ENCODE results near the gene KDM2B.

The KDM2B gene

GRCh38 chr12:121560392-121561008 lies 20.3 kb downstream of the KDM2B start:
- DNase-seq: peak in 1 of 2 donors; percentile 51

GRCh38 chr12:121558956-121559355 lies 21.9 kb downstream of the KDM2B start:
- no peak for DNase-seq

- no peak for DNase-seq
Measured at GRCh38 chr12:121550974-121551634, 29.7 kb downstream of the KDM2B start.

- DNase-seq: no peak
Measured at GRCh38 chr12:121549075-121549474, 31.7 kb downstream of the KDM2B start.

GRCh38 chr12:121545480-121545879 lies 35.3 kb downstream of the KDM2B start:
- no peak for DNase-seq

- no peak for DNase-seq
Measured at GRCh38 chr12:121543786-121544185, 37.0 kb downstream of the KDM2B start.

GRCh38 chr12:121539908-121540307 lies 40.9 kb downstream of the KDM2B start:
- DNase-seq: no peak

GRCh38 chr12:121538699-121539061 lies 42.1 kb downstream of the KDM2B start:
- no peak for DNase-seq

- no peak for DNase-seq
Measured at GRCh38 chr12:121537814-121538698, 42.8 kb downstream of the KDM2B start.

- DNase-seq: peak in 1 of 2 donors; percentile 40
Measured at GRCh38 chr12:121536899-121537813, 43.7 kb downstream of the KDM2B start.

- no peak for DNase-seq
Measured at GRCh38 chr12:121536054-121536898, 44.5 kb downstream of the KDM2B start.

GRCh38 chr12:121535150-121536053 lies 45.4 kb downstream of the KDM2B start:
- DNase-seq: no peak

GRCh38 chr12:121534495-121535148 lies 46.2 kb downstream of the KDM2B start:
- DNase-seq: no peak

- no peak for DNase-seq
Measured at GRCh38 chr12:121533394-121534090, 47.3 kb downstream of the KDM2B start.

- DNase-seq: no peak
Measured at GRCh38 chr12:121532503-121533393, 48.1 kb downstream of the KDM2B start.

GRCh38 chr12:121531356-121531750 lies 49.5 kb downstream of the KDM2B start:
- no peak for DNase-seq

- peak; percentile 45 to 78 for DNase-seq
Measured at GRCh38 chr12:121530600-121531355, 50.0 kb downstream of the KDM2B start.

GRCh38 chr12:121529184-121529583 lies 51.6 kb downstream of the KDM2B start:
- DNase-seq: no peak

Measured in bone marrow (tissue), 2 donors.